Measurements from ENCODE around the gene SPATA4. TPM values are rescaled to one million over a fixed set of nuclear protein-coding genes. Genes with fewer than 3 reads are reported as not detected.

The SPATA4 gene
- total and polyA plus RNA-seq, 10 of the 15 experiments (the other 5 are each of a cell fraction or from before 2014, with no cell fraction given): not detected

DNA sequence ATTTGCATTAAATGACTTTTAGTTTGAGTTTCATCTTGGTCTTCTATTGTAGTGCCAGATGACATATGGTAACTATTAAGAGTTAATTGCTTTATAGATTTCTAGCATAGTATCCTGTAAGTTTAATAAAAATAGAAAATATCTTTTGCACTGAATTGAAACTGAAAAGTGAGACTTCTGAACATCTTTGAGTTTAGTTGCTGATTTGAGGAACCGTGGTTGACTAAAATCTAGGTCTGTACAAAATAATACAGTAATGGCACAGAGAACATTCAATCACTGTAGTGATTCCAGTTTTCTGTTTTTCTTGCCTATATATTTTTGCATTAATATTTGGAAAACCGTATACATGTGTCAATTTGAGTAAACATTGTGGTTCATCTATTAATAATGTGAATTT, 60.7 kb downstream of the SPATA4 start (continued):
- TF ChIP-seq, protein P1, sequence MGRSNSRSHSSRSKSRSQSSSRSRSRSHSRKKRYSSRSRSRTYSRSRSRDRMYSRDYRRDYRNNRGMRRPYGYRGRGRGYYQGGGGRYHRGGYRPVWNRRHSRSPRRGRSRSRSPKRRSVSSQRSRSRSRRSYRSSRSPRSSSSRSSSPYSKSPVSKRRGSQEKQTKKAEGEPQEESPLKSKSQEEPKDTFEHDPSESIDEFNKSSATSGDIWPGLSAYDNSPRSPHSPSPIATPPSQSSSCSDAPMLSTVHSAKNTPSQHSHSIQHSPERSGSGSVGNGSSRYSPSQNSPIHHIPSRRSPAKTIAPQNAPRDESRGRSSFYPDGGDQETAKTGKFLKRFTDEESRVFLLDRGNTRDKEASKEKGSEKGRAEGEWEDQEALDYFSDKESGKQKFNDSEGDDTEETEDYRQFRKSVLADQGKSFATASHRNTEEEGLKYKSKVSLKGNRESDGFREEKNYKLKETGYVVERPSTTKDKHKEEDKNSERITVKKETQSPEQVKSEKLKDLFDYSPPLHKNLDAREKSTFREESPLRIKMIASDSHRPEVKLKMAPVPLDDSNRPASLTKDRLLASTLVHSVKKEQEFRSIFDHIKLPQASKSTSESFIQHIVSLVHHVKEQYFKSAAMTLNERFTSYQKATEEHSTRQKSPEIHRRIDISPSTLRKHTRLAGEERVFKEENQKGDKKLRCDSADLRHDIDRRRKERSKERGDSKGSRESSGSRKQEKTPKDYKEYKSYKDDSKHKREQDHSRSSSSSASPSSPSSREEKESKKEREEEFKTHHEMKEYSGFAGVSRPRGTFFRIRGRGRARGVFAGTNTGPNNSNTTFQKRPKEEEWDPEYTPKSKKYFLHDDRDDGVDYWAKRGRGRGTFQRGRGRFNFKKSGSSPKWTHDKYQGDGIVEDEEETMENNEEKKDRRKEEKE (IDR thresholded peaks at IDR 0.05): no peak
- TF ChIP-seq HDAC2 (IDR thresholded peaks at IDR 0.05): no peak
- TF ChIP-seq SUZ12 (IDR thresholded peaks at IDR 0.05; ENCODE audit: unreplicated experiment): no peak
- TF ChIP-seq, protein P2, sequence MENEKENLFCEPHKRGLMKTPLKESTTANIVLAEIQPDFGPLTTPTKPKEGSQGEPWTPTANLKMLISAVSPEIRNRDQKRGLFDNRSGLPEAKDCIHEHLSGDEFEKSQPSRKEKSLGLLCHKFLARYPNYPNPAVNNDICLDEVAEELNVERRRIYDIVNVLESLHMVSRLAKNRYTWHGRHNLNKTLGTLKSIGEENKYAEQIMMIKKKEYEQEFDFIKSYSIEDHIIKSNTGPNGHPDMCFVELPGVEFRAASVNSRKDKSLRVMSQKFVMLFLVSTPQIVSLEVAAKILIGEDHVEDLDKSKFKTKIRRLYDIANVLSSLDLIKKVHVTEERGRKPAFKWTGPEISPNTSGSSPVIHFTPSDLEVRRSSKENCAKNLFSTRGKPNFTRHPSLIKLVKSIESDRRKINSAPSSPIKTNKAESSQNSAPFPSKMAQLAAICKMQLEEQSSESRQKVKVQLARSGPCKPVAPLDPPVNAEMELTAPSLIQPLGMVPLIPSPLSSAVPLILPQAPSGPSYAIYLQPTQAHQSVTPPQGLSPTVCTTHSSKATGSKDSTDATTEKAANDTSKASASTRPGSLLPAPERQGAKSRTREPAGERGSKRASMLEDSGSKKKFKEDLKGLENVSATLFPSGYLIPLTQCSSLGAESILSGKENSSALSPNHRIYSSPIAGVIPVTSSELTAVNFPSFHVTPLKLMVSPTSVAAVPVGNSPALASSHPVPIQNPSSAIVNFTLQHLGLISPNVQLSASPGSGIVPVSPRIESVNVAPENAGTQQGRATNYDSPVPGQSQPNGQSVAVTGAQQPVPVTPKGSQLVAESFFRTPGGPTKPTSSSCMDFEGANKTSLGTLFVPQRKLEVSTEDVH (IDR thresholded peaks at IDR 0.05; ENCODE audit: low read depth, partially characterized antibody): no peak
- no peak for TF ChIP-seq NBN (IDR thresholded peaks at IDR 0.05)
- no peak for TF ChIP-seq EGR1 (IDR thresholded peaks at IDR 0.05; ENCODE audit: borderline replicate concordance in 1 of 2, low read depth in 2 of 2, low read length in 2 of 2)
- no peak for TF ChIP-seq CBX3 (IDR thresholded peaks at IDR 0.05; ENCODE audit: borderline replicate concordance, low read depth)
- TF ChIP-seq DPF2 (IDR thresholded peaks at IDR 0.05): no peak
- TF ChIP-seq, protein P3, sequence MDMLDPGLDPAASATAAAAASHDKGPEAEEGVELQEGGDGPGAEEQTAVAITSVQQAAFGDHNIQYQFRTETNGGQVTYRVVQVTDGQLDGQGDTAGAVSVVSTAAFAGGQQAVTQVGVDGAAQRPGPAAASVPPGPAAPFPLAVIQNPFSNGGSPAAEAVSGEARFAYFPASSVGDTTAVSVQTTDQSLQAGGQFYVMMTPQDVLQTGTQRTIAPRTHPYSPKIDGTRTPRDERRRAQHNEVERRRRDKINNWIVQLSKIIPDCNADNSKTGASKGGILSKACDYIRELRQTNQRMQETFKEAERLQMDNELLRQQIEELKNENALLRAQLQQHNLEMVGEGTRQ (IDR thresholded peaks at IDR 0.05; ENCODE audit: borderline replicate concordance, low read depth, low read length): no peak
- no peak for TF ChIP-seq NR2C1 (IDR thresholded peaks at IDR 0.05)
- no peak for TF ChIP-seq TAF1 (IDR thresholded peaks at IDR 0.05; ENCODE audit: borderline replicate concordance, low read depth, low read length)
- no peak for TF ChIP-seq NRF1 (conservative IDR thresholded peaks at IDR 0.05; ENCODE audit: low read depth, low read length)

Other genes with a start within 250 kb of the SPATA4 start
- 3.2 and 4.0 TPM in 2 replicates for gene WDR17, start 129.7 kb downstream of the SPATA4 start, total RNA-seq (2014; rRNA removed)
- gene WDR17, start 129.7 kb downstream of the SPATA4 start, total RNA-seq (2014; rRNA removed; fragmentation: Illumina TruSeq; extraction: Trizol): 3.8 and 4.8 TPM in 2 replicates
- 2.0 and 2.3 TPM in 2 replicates for gene WDR17, start 129.7 kb downstream of the SPATA4 start, total RNA-seq (2021)
- 1.4 and 3.3 TPM in 2 replicates for gene WDR17, start 129.7 kb downstream of the SPATA4 start, polyA plus RNA-seq (2011; rRNA removed)
- 3.4 TPM in 2 replicates for gene WDR17, start 129.7 kb downstream of the SPATA4 start, polyA plus RNA-seq (2014; fragmentation: Illumina TruSeq; extraction: Trizol)
- under 1 TPM; 0.43 to 0.82 TPM for gene WDR17, start 129.7 kb downstream of the SPATA4 start, polyA plus RNA-seq (2014; fragmentation: Nextera tagmentation; extraction: Ambion mirVana)
- 3.0 and 3.1 TPM in 2 replicates for gene WDR17, start 129.7 kb downstream of the SPATA4 start, polyA plus RNA-seq (2014; rRNA removed)
- 1 to 10 TPM; 2.4 to 3.1 TPM for gene WDR17, start 129.7 kb downstream of the SPATA4 start, polyA plus RNA-seq (2016; fragmentation: Nextera tagmentation; extraction: Ambion mirVana)
- not detected in 2 replicates for gene ASB5, start 73.6 kb upstream of the SPATA4 start, total RNA-seq (2014; rRNA removed)
- not detected in 2 replicates for gene ASB5, start 73.6 kb upstream of the SPATA4 start, total RNA-seq (2014; rRNA removed; fragmentation: Illumina TruSeq; extraction: Trizol)
- gene ASB5, start 73.6 kb upstream of the SPATA4 start, total RNA-seq (2021): not detected in 2 replicates
- not detected in 2 replicates for gene ASB5, start 73.6 kb upstream of the SPATA4 start, polyA plus RNA-seq (2011; rRNA removed)
- gene ASB5, start 73.6 kb upstream of the SPATA4 start, polyA plus RNA-seq (2014; fragmentation: Illumina TruSeq; extraction: Trizol): not detected in 2 replicates
- not detected for gene ASB5, start 73.6 kb upstream of the SPATA4 start, polyA plus RNA-seq (2014; fragmentation: Nextera tagmentation; extraction: Ambion mirVana)
- 0.03 TPM in 1 of 2 replicates, not detected in the other for gene ASB5, start 73.6 kb upstream of the SPATA4 start, polyA plus RNA-seq (2014; rRNA removed)
- not detected for gene ASB5, start 73.6 kb upstream of the SPATA4 start, polyA plus RNA-seq (2016; fragmentation: Nextera tagmentation; extraction: Ambion mirVana)
- gene SPCS3, start 124.4 kb upstream of the SPATA4 start, total RNA-seq (2014; rRNA removed): 83.4 and 92.6 TPM in 2 replicates
- 112 and 113 TPM in 2 replicates for gene SPCS3, start 124.4 kb upstream of the SPATA4 start, total RNA-seq (2014; rRNA removed; fragmentation: Illumina TruSeq; extraction: Trizol)
- 144 and 151 TPM in 2 replicates for gene SPCS3, start 124.4 kb upstream of the SPATA4 start, total RNA-seq (2021)
- gene SPCS3, start 124.4 kb upstream of the SPATA4 start, polyA plus RNA-seq (2011; rRNA removed): 50.0 and 79.6 TPM in 2 replicates
- gene SPCS3, start 124.4 kb upstream of the SPATA4 start, polyA plus RNA-seq (2014; fragmentation: Illumina TruSeq; extraction: Trizol): 69.4 and 87.6 TPM in 2 replicates
- 10 to 100 TPM; 50.6 to 53.4 TPM for gene SPCS3, start 124.4 kb upstream of the SPATA4 start, polyA plus RNA-seq (2014; fragmentation: Nextera tagmentation; extraction: Ambion mirVana)
- 61.6 and 74.4 TPM in 2 replicates for gene SPCS3, start 124.4 kb upstream of the SPATA4 start, polyA plus RNA-seq (2014; rRNA removed)
- gene SPCS3, start 124.4 kb upstream of the SPATA4 start, polyA plus RNA-seq (2016; fragmentation: Nextera tagmentation; extraction: Ambion mirVana): 100 to 1,000 TPM; 114 to 124 TPM